ENCODE results near the gene GRHL1.

GRCh38 chr2:10046931-10047330 is 95.4 kb downstream of the GRHL1 start:
- TF ChIP-seq CTCF (IDR thresholded peaks at IDR 0.05) = no peak
- no peak for TF ChIP-seq SMAD3 (CRISPR knock-in tag; IDR thresholded peaks at IDR 0.05; ENCODE audit: borderline replicate concordance)
- TF ChIP-seq ZNF423 (CRISPR knock-in tag; IDR thresholded peaks at IDR 0.05) = no peak
- TF ChIP-seq ZNF263 (CRISPR knock-in tag; IDR thresholded peaks at IDR 0.05; ENCODE audit: low read depth) = no peak
- TF ChIP-seq TEAD1 (CRISPR knock-in tag; IDR thresholded peaks at IDR 0.05) = no peak
- no peak for TF ChIP-seq ZBTB43 (CRISPR knock-in tag; IDR thresholded peaks at IDR 0.05)
- TF ChIP-seq ESRRA (CRISPR knock-in tag; IDR thresholded peaks at IDR 0.05; ENCODE audit: borderline replicate concordance) = no peak
- no peak for TF ChIP-seq NFYB (CRISPR knock-in tag; conservative IDR thresholded peaks at IDR 0.05; ENCODE audit: low read depth)
- TF ChIP-seq ELF4 (CRISPR knock-in tag; IDR thresholded peaks at IDR 0.05; ENCODE audit: low read depth) = no peak
- no peak for TF ChIP-seq ZNF121 (CRISPR knock-in tag; IDR thresholded peaks at IDR 0.05)
- TF ChIP-seq ZNF416 (CRISPR knock-in tag; IDR thresholded peaks at IDR 0.05) = no peak
- no peak for TF ChIP-seq ATF1 (CRISPR knock-in tag; IDR thresholded peaks at IDR 0.05)
- TF ChIP-seq ZNF512 (CRISPR knock-in tag; IDR thresholded peaks at IDR 0.05; ENCODE audit: borderline replicate concordance) = no peak
- no peak for TF ChIP-seq MYBL2 (CRISPR knock-in tag; IDR thresholded peaks at IDR 0.05)
